IMR-90 (cell line): ENCODE measurements around the gene RUNX2.

Experiments used
- BHLHE40 ChIP-seq: fragments of 150-350 bp; IDR thresholded peaks from 2 replicates; pipeline ENCODE4 v1.6.1; 2016; ENCODE audit warnings: mild to moderate bottlenecking, low read depth, low read length
- CEBPB ChIP-seq: IDR thresholded peaks from 2 replicates; pipeline ENCODE4 v1.6.1; 2012; ENCODE audit warnings: low read depth, low read length, improper control_type of control experiment
- MAFK ChIP-seq: IDR thresholded peaks from 2 replicates; pipeline ENCODE4 v1.6.1; 2012; ENCODE audit warnings: low read depth, low read length, improper control_type of control experiment
- MXI1 ChIP-seq: IDR thresholded peaks from 2 replicates; pipeline ENCODE4 v1.6.1; 2012; ENCODE audit warnings: low read depth, mild to moderate bottlenecking, low read length, moderate library complexity, borderline replicate concordance
- NFE2L2 ChIP-seq: fragments of 150-350 bp; IDR thresholded peaks from 2 replicates; pipeline ENCODE4 v1.6.1; 2016; ENCODE audit warnings: low read depth, mild to moderate bottlenecking, low read length
- POLR2A ChIP-seq: IDR thresholded peaks from 2 replicates; pipeline ENCODE4 v1.6.1; 2012; ENCODE audit warnings: mild to moderate bottlenecking, low read depth, low read length
- RAD21 ChIP-seq: IDR thresholded peaks from 2 replicates; pipeline ENCODE4 v1.6.1; 2012; ENCODE audit warnings: low read length, improper control_type of control experiment
- RCOR1 ChIP-seq: IDR thresholded peaks from 2 replicates; pipeline ENCODE4 v1.6.1; 2012; ENCODE audit warnings: mild to moderate bottlenecking, low read length, improper control_type of control experiment; ENCODE audit not compliant: insufficient replicate concordance
- RFX5 ChIP-seq: IDR thresholded peaks from 2 replicates; pipeline ENCODE4 v1.8.0; 2012; ENCODE audit warnings: low read depth, mild to moderate bottlenecking, low read length, moderate library complexity
- TF ChIP-seq, protein P1 (sequence below): conservative IDR thresholded peaks from 2 replicates; pipeline ENCODE4 v1.5.1; 2012; ENCODE audit warnings: mild to moderate bottlenecking, low read depth, low read length, improper control_type of control experiment
- TF ChIP-seq, protein P2 (sequence below): fragments of 150-350 bp; IDR thresholded peaks from 2 replicates; pipeline ENCODE4 v1.6.1; 2016; ENCODE audit warnings: low read depth, mild to moderate bottlenecking, low read length, moderate library complexity, borderline replicate concordance
- TF ChIP-seq, protein P3 (sequence below): fragments of 150-350 bp; IDR thresholded peaks from 2 replicates; pipeline ENCODE4 v1.6.1; 2017; ENCODE audit warnings: mild to moderate bottlenecking, antibody characterized with exemption, low read length, low read depth

DNA sequence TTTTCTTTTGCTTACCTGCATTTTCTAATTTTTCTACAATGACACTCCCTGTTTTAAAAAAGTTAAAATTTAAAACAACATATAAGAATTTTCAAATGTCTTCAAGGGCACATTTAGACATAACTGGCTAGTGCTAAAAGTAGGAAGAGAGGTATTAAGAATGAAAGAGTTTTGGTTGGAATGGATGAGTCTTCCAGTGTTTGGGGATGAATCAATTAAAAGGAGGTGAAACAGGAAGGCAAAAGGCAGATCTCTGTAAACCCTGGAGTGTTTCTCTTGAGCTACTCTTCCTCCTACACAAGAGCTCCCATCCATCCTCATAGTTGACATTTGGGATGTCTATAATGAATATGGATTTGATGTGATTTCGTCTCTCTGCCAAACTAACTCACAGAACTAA is 288.1 kb downstream of the RUNX2 start:
- TF ChIP-seq, protein P1, sequence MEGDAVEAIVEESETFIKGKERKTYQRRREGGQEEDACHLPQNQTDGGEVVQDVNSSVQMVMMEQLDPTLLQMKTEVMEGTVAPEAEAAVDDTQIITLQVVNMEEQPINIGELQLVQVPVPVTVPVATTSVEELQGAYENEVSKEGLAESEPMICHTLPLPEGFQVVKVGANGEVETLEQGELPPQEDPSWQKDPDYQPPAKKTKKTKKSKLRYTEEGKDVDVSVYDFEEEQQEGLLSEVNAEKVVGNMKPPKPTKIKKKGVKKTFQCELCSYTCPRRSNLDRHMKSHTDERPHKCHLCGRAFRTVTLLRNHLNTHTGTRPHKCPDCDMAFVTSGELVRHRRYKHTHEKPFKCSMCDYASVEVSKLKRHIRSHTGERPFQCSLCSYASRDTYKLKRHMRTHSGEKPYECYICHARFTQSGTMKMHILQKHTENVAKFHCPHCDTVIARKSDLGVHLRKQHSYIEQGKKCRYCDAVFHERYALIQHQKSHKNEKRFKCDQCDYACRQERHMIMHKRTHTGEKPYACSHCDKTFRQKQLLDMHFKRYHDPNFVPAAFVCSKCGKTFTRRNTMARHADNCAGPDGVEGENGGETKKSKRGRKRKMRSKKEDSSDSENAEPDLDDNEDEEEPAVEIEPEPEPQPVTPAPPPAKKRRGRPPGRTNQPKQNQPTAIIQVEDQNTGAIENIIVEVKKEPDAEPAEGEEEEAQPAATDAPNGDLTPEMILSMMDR, result no peak
- TF ChIP-seq BHLHE40, result no peak
- no peak for TF ChIP-seq POLR2A
- no peak for TF ChIP-seq MAFK
- TF ChIP-seq CEBPB, result no peak
- TF ChIP-seq, protein P2, sequence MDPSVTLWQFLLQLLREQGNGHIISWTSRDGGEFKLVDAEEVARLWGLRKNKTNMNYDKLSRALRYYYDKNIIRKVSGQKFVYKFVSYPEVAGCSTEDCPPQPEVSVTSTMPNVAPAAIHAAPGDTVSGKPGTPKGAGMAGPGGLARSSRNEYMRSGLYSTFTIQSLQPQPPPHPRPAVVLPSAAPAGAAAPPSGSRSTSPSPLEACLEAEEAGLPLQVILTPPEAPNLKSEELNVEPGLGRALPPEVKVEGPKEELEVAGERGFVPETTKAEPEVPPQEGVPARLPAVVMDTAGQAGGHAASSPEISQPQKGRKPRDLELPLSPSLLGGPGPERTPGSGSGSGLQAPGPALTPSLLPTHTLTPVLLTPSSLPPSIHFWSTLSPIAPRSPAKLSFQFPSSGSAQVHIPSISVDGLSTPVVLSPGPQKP, result no peak
- no peak for TF ChIP-seq RAD21
- no peak for TF ChIP-seq MXI1
- no peak for TF ChIP-seq RCOR1
- no peak for TF ChIP-seq NFE2L2
- TF ChIP-seq RFX5, result no peak
- TF ChIP-seq, protein P3, sequence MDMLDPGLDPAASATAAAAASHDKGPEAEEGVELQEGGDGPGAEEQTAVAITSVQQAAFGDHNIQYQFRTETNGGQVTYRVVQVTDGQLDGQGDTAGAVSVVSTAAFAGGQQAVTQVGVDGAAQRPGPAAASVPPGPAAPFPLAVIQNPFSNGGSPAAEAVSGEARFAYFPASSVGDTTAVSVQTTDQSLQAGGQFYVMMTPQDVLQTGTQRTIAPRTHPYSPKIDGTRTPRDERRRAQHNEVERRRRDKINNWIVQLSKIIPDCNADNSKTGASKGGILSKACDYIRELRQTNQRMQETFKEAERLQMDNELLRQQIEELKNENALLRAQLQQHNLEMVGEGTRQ, result no peak
